GM12878 (cell line): ENCODE results near the gene CNN2. TPM values are rescaled to one million over a fixed set of nuclear protein-coding genes. Genes with fewer than 3 reads are reported as not detected.

Experiments used
- BCL11A ChIP-seq: IDR thresholded peaks from 2 replicates; pipeline ENCODE4 v1.6.1; 2011; ENCODE audit warnings: low read depth, low read length
- EZH2 ChIP-seq: IDR thresholded peaks from 2 replicates; pipeline ENCODE4 v1.6.1; 2012; ENCODE audit warnings: low read depth, mild to moderate bottlenecking, control low read depth, inconsistent platforms, low read length, borderline replicate concordance; ENCODE audit not compliant: control insufficient read depth
- GABPA ChIP-seq: IDR thresholded peaks from 2 replicates; pipeline ENCODE4 v1.6.1; 2014; ENCODE audit warnings: antibody characterized with exemption, low read depth, mild to moderate bottlenecking, inconsistent platforms
- HCFC1 ChIP-seq: fragments of 150-350 bp; IDR thresholded peaks from 2 replicates; pipeline ENCODE4 v1.6.1; 2014; ENCODE audit warnings: low read length
- IKZF1 ChIP-seq: fragments of 450-650 bp; conservative IDR thresholded peaks from 2 replicates; pipeline ENCODE4 v1.6.1; 2017; ENCODE audit warnings: antibody characterized with exemption, mild to moderate bottlenecking
- MTA3 ChIP-seq: IDR thresholded peaks from 2 replicates; pipeline ENCODE4 v1.6.1; 2012; ENCODE audit warnings: low read length, inconsistent platforms, borderline replicate concordance
- NR2F1 ChIP-seq: fragments of 450-650 bp; conservative IDR thresholded peaks from 2 replicates; pipeline ENCODE4 v1.6.1; 2017; ENCODE audit warnings: mild to moderate bottlenecking
- POU2F2 ChIP-seq: IDR thresholded peaks from 3 replicates; pipeline ENCODE4 v1.6.1; 2011; ENCODE audit warnings: low read depth, mild to moderate bottlenecking, low read length, borderline replicate concordance
- RBBP5 ChIP-seq: fragments of 200-600 bp; sonication (generic); conservative IDR thresholded peaks from 2 replicates; pipeline ENCODE4 v1.6.1; 2016
- RCOR1 ChIP-seq: conservative IDR thresholded peaks from 2 replicates; pipeline ENCODE4 v1.6.1; 2012; ENCODE audit warnings: low read depth, low read length, improper control_type of control experiment
- RUNX3 ChIP-seq: IDR thresholded peaks from 2 replicates; pipeline ENCODE4 v1.6.1; 2012; ENCODE audit warnings: low read length, inconsistent platforms
- SUPT20H ChIP-seq: IDR thresholded peaks from 2 replicates; pipeline ENCODE4 v1.6.1; 2011; ENCODE audit warnings: low read depth, mild to moderate bottlenecking, low read length, moderate library complexity, borderline replicate concordance; ENCODE audit not compliant: control insufficient read depth
- SUZ12 ChIP-seq: fragments of 200-600 bp; sonication (generic); IDR thresholded peaks from one replicate; pipeline ENCODE4 v1.6.1; 2018; ENCODE audit warnings: antibody characterized with exemption, mild to moderate bottlenecking; ENCODE audit not compliant: unreplicated experiment
- TCF3 ChIP-seq: IDR thresholded peaks from 2 replicates; pipeline ENCODE4 v1.6.1; 2012; ENCODE audit warnings: low read depth, mild to moderate bottlenecking, low read length, borderline replicate concordance; ENCODE audit not compliant: insufficient read depth
- YBX1 ChIP-seq: fragments of 450-650 bp; IDR thresholded peaks from 2 replicates; pipeline ENCODE4 v1.6.1; 2016; ENCODE audit warnings: antibody characterized with exemption
- ZBED1 ChIP-seq: IDR thresholded peaks from 2 replicates; pipeline ENCODE4 v1.6.1; 2016; ENCODE audit warnings: borderline replicate concordance
- ZNF24 ChIP-seq: fragments of 450-650 bp; IDR thresholded peaks from 2 replicates; pipeline ENCODE4 v1.6.1; 2017; ENCODE audit warnings: antibody characterized with exemption, mild to moderate bottlenecking
- ZNF622 ChIP-seq: fragments of 450-650 bp; IDR thresholded peaks from 2 replicates; pipeline ENCODE4 v1.6.1; 2017; ENCODE audit warnings: mild to moderate bottlenecking, inconsistent platforms
- polyA plus RNA-seq, 11 experiments: library from polyadenylated mRNA; depleted of rRNA in 4 of 11; unstranded in 6 of 11; stranded (reverse) in 5 of 11; fragments of >200 nt; fragmentation: Nextera tagmentation in 4 of 11; fragmentation: Illumina TruSeq in 1 of 11; extraction: Ambion mirVana in 4 of 11; extraction: Trizol in 1 of 11; gene quantifications; 1 replicate in 1 of 11; 2 replicates in 10 of 11; pipeline versions ENCODE4 v1.2.1 to v1.2.3, GENCODE V29; 2011 to 2016; ENCODE audit warnings: inconsistent platforms in 2 of 11, missing spikeins in 2 of 11, low read depth in 1 of 11
- total RNA-seq, 4 experiments: library from RNA; depleted of rRNA in 3 of 4; stranded (reverse); fragments of >200 nt in 3 of 4; fragmentation: Illumina TruSeq in 1 of 4; extraction: Trizol in 1 of 4; gene quantifications; 2 replicates each; pipeline versions ENCODE4 v1.2.1 to v1.2.3, GENCODE V29; 2013 to 2021
- TF ChIP-seq, protein P1 (sequence below): IDR thresholded peaks from 2 replicates; pipeline ENCODE4 v1.6.1; 2012; ENCODE audit warnings: improper control_type of control experiment, low read depth, low read length; ENCODE audit not compliant: insufficient replicate concordance
- TF ChIP-seq, protein P2 (sequence below), 3 experiments: IDR thresholded peaks in 2 of 3; conservative IDR thresholded peaks in 1 of 3; 2 replicates each; pipeline ENCODE4 v1.5.1; 2011; ENCODE audit warnings: low read depth in 3 of 3, low read length in 3 of 3, mild to moderate bottlenecking in 3 of 3, control low read depth in 2 of 3, moderate library complexity in 2 of 3, inconsistent platforms in 1 of 3, mixed read lengths in 1 of 3; ENCODE audit not compliant: control insufficient read depth in 2 of 3, insufficient read depth in 1 of 3; ENCODE audit errors: extremely low read depth in 1 of 3
- TF ChIP-seq, protein P3 (sequence below): fragments of 450-650 bp; IDR thresholded peaks from 2 replicates; pipeline ENCODE4 v1.6.1; 2017; ENCODE audit warnings: mild to moderate bottlenecking, moderate library complexity

Gene CNN2
- total and polyA plus RNA-seq, 10 of the 15 experiments (the other 5 are each of a cell fraction or from before 2014, with no cell fraction given) = 34.7 to 311 (median 172) TPM

DNA sequence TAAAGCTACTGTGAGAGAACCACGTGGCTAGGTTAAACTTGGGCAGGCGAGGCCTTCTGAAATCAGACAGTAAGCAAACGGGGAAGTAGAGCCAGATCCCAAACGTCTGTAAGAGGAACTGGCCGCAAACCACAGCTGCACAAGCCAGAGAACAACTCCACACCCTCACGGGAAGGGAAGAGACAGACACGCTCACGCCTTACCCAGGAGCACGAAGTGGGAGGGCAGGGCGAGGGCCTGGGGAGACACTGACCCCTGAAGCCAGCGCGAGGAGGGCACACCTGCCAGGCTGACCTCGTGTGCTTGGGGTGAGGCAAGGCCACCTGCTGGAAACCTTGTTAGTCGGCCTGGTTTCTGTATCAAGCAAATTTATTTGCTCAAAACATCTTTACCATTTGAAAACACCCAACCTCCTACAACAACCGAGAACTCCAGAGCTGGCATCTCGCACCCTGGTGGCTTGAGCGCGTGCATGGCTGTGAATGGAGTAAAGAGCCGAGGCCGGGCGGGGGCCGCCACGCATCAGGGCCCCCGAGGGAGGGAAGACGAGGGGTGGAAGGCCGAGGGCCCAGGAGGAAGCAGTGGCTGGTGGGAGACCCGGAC lies 61.5 kb downstream of the CNN2 start (continued):
- TF ChIP-seq, protein P1, sequence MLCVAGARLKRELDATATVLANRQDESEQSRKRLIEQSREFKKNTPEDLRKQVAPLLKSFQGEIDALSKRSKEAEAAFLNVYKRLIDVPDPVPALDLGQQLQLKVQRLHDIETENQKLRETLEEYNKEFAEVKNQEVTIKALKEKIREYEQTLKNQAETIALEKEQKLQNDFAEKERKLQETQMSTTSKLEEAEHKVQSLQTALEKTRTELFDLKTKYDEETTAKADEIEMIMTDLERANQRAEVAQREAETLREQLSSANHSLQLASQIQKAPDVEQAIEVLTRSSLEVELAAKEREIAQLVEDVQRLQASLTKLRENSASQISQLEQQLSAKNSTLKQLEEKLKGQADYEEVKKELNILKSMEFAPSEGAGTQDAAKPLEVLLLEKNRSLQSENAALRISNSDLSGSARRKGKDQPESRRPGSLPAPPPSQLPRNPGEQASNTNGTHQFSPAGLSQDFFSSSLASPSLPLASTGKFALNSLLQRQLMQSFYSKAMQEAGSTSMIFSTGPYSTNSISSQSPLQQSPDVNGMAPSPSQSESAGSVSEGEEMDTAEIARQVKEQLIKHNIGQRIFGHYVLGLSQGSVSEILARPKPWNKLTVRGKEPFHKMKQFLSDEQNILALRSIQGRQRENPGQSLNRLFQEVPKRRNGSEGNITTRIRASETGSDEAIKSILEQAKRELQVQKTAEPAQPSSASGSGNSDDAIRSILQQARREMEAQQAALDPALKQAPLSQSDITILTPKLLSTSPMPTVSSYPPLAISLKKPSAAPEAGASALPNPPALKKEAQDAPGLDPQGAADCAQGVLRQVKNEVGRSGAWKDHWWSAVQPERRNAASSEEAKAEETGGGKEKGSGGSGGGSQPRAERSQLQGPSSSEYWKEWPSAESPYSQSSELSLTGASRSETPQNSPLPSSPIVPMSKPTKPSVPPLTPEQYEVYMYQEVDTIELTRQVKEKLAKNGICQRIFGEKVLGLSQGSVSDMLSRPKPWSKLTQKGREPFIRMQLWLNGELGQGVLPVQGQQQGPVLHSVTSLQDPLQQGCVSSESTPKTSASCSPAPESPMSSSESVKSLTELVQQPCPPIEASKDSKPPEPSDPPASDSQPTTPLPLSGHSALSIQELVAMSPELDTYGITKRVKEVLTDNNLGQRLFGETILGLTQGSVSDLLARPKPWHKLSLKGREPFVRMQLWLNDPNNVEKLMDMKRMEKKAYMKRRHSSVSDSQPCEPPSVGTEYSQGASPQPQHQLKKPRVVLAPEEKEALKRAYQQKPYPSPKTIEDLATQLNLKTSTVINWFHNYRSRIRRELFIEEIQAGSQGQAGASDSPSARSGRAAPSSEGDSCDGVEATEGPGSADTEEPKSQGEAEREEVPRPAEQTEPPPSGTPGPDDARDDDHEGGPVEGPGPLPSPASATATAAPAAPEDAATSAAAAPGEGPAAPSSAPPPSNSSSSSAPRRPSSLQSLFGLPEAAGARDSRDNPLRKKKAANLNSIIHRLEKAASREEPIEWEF = no peak
- no peak for TF ChIP-seq YBX1
- no peak for TF ChIP-seq EZH2
- peak; percentile 77; the same call in 1 of the 2 replicates for TF ChIP-seq MTA3
- TF ChIP-seq, protein P2, sequence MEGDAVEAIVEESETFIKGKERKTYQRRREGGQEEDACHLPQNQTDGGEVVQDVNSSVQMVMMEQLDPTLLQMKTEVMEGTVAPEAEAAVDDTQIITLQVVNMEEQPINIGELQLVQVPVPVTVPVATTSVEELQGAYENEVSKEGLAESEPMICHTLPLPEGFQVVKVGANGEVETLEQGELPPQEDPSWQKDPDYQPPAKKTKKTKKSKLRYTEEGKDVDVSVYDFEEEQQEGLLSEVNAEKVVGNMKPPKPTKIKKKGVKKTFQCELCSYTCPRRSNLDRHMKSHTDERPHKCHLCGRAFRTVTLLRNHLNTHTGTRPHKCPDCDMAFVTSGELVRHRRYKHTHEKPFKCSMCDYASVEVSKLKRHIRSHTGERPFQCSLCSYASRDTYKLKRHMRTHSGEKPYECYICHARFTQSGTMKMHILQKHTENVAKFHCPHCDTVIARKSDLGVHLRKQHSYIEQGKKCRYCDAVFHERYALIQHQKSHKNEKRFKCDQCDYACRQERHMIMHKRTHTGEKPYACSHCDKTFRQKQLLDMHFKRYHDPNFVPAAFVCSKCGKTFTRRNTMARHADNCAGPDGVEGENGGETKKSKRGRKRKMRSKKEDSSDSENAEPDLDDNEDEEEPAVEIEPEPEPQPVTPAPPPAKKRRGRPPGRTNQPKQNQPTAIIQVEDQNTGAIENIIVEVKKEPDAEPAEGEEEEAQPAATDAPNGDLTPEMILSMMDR (IDR thresholded peaks at IDR 0.05 in 2 of 3, conservative IDR thresholded peaks at IDR 0.05 in 1 of 3; ENCODE audit: control insufficient read depth in 2 of 3, extremely low read depth in 1 of 3, insufficient read depth in 1 of 3, low read depth in 3 of 3, low read length in 3 of 3) = peak in 2 of 3 experiments; percentile 9 to 26; a peak in 2 of 6 replicates
- peak; percentile 83 for TF ChIP-seq RUNX3
- TF ChIP-seq SUPT20H = no peak
- peak; percentile 79; the same call in 2 of the 3 replicates for TF ChIP-seq POU2F2
- no peak for TF ChIP-seq ZNF622
- no peak for TF ChIP-seq TCF3
- no peak for TF ChIP-seq ZNF24
- peak; percentile 68 for TF ChIP-seq IKZF1
- no peak for TF ChIP-seq GABPA
- no peak for TF ChIP-seq ZBED1
- TF ChIP-seq, protein P3, sequence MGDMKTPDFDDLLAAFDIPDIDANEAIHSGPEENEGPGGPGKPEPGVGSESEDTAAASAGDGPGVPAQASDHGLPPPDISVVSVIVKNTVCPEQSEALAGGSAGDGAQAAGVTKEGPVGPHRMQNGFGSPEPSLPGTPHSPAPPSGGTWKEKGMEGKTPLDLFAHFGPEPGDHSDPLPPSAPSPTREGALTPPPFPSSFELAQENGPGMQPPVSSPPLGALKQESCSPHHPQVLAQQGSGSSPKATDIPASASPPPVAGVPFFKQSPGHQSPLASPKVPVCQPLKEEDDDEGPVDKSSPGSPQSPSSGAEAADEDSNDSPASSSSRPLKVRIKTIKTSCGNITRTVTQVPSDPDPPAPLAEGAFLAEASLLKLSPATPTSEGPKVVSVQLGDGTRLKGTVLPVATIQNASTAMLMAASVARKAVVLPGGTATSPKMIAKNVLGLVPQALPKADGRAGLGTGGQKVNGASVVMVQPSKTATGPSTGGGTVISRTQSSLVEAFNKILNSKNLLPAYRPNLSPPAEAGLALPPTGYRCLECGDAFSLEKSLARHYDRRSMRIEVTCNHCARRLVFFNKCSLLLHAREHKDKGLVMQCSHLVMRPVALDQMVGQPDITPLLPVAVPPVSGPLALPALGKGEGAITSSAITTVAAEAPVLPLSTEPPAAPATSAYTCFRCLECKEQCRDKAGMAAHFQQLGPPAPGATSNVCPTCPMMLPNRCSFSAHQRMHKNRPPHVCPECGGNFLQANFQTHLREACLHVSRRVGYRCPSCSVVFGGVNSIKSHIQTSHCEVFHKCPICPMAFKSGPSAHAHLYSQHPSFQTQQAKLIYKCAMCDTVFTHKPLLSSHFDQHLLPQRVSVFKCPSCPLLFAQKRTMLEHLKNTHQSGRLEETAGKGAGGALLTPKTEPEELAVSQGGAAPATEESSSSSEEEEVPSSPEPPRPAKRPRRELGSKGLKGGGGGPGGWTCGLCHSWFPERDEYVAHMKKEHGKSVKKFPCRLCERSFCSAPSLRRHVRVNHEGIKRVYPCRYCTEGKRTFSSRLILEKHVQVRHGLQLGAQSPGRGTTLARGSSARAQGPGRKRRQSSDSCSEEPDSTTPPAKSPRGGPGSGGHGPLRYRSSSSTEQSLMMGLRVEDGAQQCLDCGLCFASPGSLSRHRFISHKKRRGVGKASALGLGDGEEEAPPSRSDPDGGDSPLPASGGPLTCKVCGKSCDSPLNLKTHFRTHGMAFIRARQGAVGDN = peak; percentile 91
- TF ChIP-seq BCL11A = no peak
- no peak for TF ChIP-seq RCOR1
- TF ChIP-seq SUZ12 = no peak
- TF ChIP-seq NR2F1 = peak; percentile 75
- no peak for TF ChIP-seq HCFC1
- TF ChIP-seq RBBP5 = no peak
